ENCODE results near the gene RPS6KL1.

The RPS6KL1 gene

GRCh38 chr14:74959596-74960180 lies 36.6 kb upstream of the RPS6KL1 start:
- WGBS (ENCODE audit: insufficient coverage, insufficient read length) = no CpG with 5 or more reads among the region's 5 CpGs
- DNase-seq (ENCODE audit: low read depth, low spot score) = no peak
- Histone ChIP-seq H3K36me3 (ENCODE audit: control insufficient read depth, insufficient read depth, low read length) (no peaks in the 10 kb centered on the region), H3K4me1 (ENCODE audit: control insufficient read depth, insufficient read depth, low read length) (no peaks in the 10 kb centered on the region; the same call in 1 of the 2 replicates), H3K4me3 (ENCODE audit: low read length) (no peak overlapping the region), H3K27ac (ENCODE audit: low read length) (no peak overlapping the region), H3K27me3 (ENCODE audit: control insufficient read depth, insufficient read depth, low read length) (no peaks in the 10 kb centered on the region; the same call in 1 of the 2 replicates), H3K9me3 (ENCODE audit: control insufficient read depth, insufficient read depth, low read length) (no peaks in the 10 kb centered on the region)

- no peak overlapping the region for H3K4me3 ChIP-seq (ENCODE audit: low read length)
- H3K9me3 ChIP-seq (ENCODE audit: control insufficient read depth, insufficient read depth, low read length) = no peaks in the 10 kb centered on the region
- H3K27me3 ChIP-seq (ENCODE audit: control insufficient read depth, insufficient read depth, low read length) = no peaks in the 10 kb centered on the region; the same call in 1 of the 2 replicates
- H3K27ac ChIP-seq (ENCODE audit: low read length) = no peak overlapping the region
- H3K36me3 ChIP-seq (ENCODE audit: control insufficient read depth, insufficient read depth, low read length) = no peaks in the 10 kb centered on the region
- DNase-seq (ENCODE audit: low read depth, low spot score) = no peak
- peaks cover 2% of the 10 kb centered on the region; the same call in 1 of the 2 replicates for H3K4me1 ChIP-seq (ENCODE audit: control insufficient read depth, insufficient read depth, low read length)
- WGBS (ENCODE audit: insufficient coverage, insufficient read length) = no CpG with 5 or more reads among the region's 24 CpGs
Observed at GRCh38 chr14:74956280-74957072, 33.4 kb upstream of the RPS6KL1 start.

GRCh38 chr14:74956027-74956279 lies 32.9 kb upstream of the RPS6KL1 start:
- H3K4me3 ChIP-seq (ENCODE audit: low read length) = peak overlapping the region; percentile 35; the same call in 1 of the 2 replicates
- H3K9me3 ChIP-seq (ENCODE audit: control insufficient read depth, insufficient read depth, low read length) = no peaks in the 10 kb centered on the region

GRCh38 chr14:74955229-74956026 lies 32.4 kb upstream of the RPS6KL1 start, which contains the start of gene PGF:
PGF (minus strand) TSS chr14:74955597; CDS start chr14:74955242, 355 bp downstream.
- no peak for DNase-seq (ENCODE audit: low read depth, low spot score)
- no CpG with 5 or more reads among the region's 73 CpGs for WGBS (ENCODE audit: insufficient coverage, insufficient read length)
- Histone ChIP-seq H3K9me3 (ENCODE audit: control insufficient read depth, insufficient read depth, low read length) (no peaks in the 10 kb centered on the region), H3K27me3 (ENCODE audit: control insufficient read depth, insufficient read depth, low read length) (no peaks in the 10 kb centered on the region; the same call in 1 of the 2 replicates), H3K27ac (ENCODE audit: low read length) (no peak within 1 kb of the TSS), H3K36me3 (ENCODE audit: control insufficient read depth, insufficient read depth, low read length) (no peaks in the 10 kb centered on the region), H3K4me3 (ENCODE audit: low read length) (peak within 1 kb of the TSS; percentile 35; the same call in 1 of the 2 replicates), H3K4me1 (ENCODE audit: control insufficient read depth, insufficient read depth, low read length) (peaks cover 2% of the 10 kb centered on the region; the same call in 1 of the 2 replicates)

More at GRCh38 chr14:74956027-74956279, 32.9 kb upstream of the RPS6KL1 start:
- DNase-seq (ENCODE audit: low read depth, low spot score) = no peak
- Histone ChIP-seq H3K27me3 (ENCODE audit: control insufficient read depth, insufficient read depth, low read length) (no peaks in the 10 kb centered on the region; the same call in 1 of the 2 replicates), H3K27ac (ENCODE audit: low read length) (no peak overlapping the region), H3K4me1 (ENCODE audit: control insufficient read depth, insufficient read depth, low read length) (peaks cover 2% of the 10 kb centered on the region; the same call in 1 of the 2 replicates), H3K36me3 (ENCODE audit: control insufficient read depth, insufficient read depth, low read length) (no peaks in the 10 kb centered on the region)
- no CpG with 5 or more reads among the region's 9 CpGs for WGBS (ENCODE audit: insufficient coverage, insufficient read length)

GRCh38 chr14:74954947-74955228 lies 31.8 kb upstream of the RPS6KL1 start:
- no peaks in the 10 kb centered on the region; the same call in 1 of the 2 replicates for H3K27me3 ChIP-seq (ENCODE audit: control insufficient read depth, insufficient read depth, low read length)
- H3K4me3 ChIP-seq (ENCODE audit: low read length) = peak overlapping the region; percentile 35; the same call in 1 of the 2 replicates
- H3K36me3 ChIP-seq (ENCODE audit: control insufficient read depth, insufficient read depth, low read length) = no peaks in the 10 kb centered on the region
- peaks cover 2% of the 10 kb centered on the region; the same call in 1 of the 2 replicates for H3K4me1 ChIP-seq (ENCODE audit: control insufficient read depth, insufficient read depth, low read length)
- no CpG with 5 or more reads among the region's 3 CpGs for WGBS (ENCODE audit: insufficient coverage, insufficient read length)
- no peak overlapping the region for H3K27ac ChIP-seq (ENCODE audit: low read length)
- DNase-seq (ENCODE audit: low read depth, low spot score) = no peak
- no peaks in the 10 kb centered on the region for H3K9me3 ChIP-seq (ENCODE audit: control insufficient read depth, insufficient read depth, low read length)

GRCh38 chr14:74954232-74954946 lies 31.3 kb upstream of the RPS6KL1 start:
- H3K9me3 ChIP-seq (ENCODE audit: control insufficient read depth, insufficient read depth, low read length) = no peaks in the 10 kb centered on the region
- no peak overlapping the region for H3K4me3 ChIP-seq (ENCODE audit: low read length)
- no CpG with 5 or more reads among the region's 18 CpGs for WGBS (ENCODE audit: insufficient coverage, insufficient read length)
- no peak overlapping the region for H3K27ac ChIP-seq (ENCODE audit: low read length)
- no peak for DNase-seq (ENCODE audit: low read depth, low spot score)
- H3K4me1 ChIP-seq (ENCODE audit: control insufficient read depth, insufficient read depth, low read length) = peaks cover 2% of the 10 kb centered on the region; the same call in 1 of the 2 replicates
- H3K36me3 ChIP-seq (ENCODE audit: control insufficient read depth, insufficient read depth, low read length) = no peaks in the 10 kb centered on the region
- H3K27me3 ChIP-seq (ENCODE audit: control insufficient read depth, insufficient read depth, low read length) = no peaks in the 10 kb centered on the region; the same call in 1 of the 2 replicates

- Histone ChIP-seq H3K4me3 (ENCODE audit: low read length) (no peak overlapping the region), H3K4me1 (ENCODE audit: control insufficient read depth, insufficient read depth, low read length) (peaks cover 2% of the 10 kb centered on the region; the same call in 1 of the 2 replicates), H3K9me3 (ENCODE audit: control insufficient read depth, insufficient read depth, low read length) (no peaks in the 10 kb centered on the region), H3K27ac (ENCODE audit: low read length) (no peak overlapping the region), H3K36me3 (ENCODE audit: control insufficient read depth, insufficient read depth, low read length) (no peaks in the 10 kb centered on the region), H3K27me3 (ENCODE audit: control insufficient read depth, insufficient read depth, low read length) (no peaks in the 10 kb centered on the region; the same call in 1 of the 2 replicates)
- DNase-seq (ENCODE audit: low read depth, low spot score) = no peak
- WGBS (ENCODE audit: insufficient coverage, insufficient read length) = no CpG with 5 or more reads among the region's 5 CpGs
Observed at GRCh38 chr14:74953686-74954085, 30.6 kb upstream of the RPS6KL1 start.

- H3K9me3 ChIP-seq (ENCODE audit: control insufficient read depth, insufficient read depth, low read length) = no peaks in the 10 kb centered on the region
- H3K4me1 ChIP-seq (ENCODE audit: control insufficient read depth, insufficient read depth, low read length) = peaks cover 2% of the 10 kb centered on the region; the same call in 1 of the 2 replicates
- no peak overlapping the region for H3K4me3 ChIP-seq (ENCODE audit: low read length)
- H3K27ac ChIP-seq (ENCODE audit: low read length) = no peak overlapping the region
- H3K27me3 ChIP-seq (ENCODE audit: control insufficient read depth, insufficient read depth, low read length) = no peaks in the 10 kb centered on the region; the same call in 1 of the 2 replicates
- DNase-seq (ENCODE audit: low read depth, low spot score) = no peak
- H3K36me3 ChIP-seq (ENCODE audit: control insufficient read depth, insufficient read depth, low read length) = no peaks in the 10 kb centered on the region
- WGBS (ENCODE audit: insufficient coverage, insufficient read length) = no CpG with 5 or more reads among the region's 18 CpGs
Observed at GRCh38 chr14:74952697-74953484, 29.8 kb upstream of the RPS6KL1 start.

- no peaks in the 10 kb centered on the region for H3K9me3 ChIP-seq (ENCODE audit: control insufficient read depth, insufficient read depth, low read length)
- no peak overlapping the region for H3K27ac ChIP-seq (ENCODE audit: low read length)
- WGBS (ENCODE audit: insufficient coverage, insufficient read length) = no CpG with 5 or more reads among the region's 6 CpGs
- no peaks in the 10 kb centered on the region for H3K36me3 ChIP-seq (ENCODE audit: control insufficient read depth, insufficient read depth, low read length)
- no peak overlapping the region for H3K4me3 ChIP-seq (ENCODE audit: low read length)
- no peaks in the 10 kb centered on the region; the same call in 1 of the 2 replicates for H3K27me3 ChIP-seq (ENCODE audit: control insufficient read depth, insufficient read depth, low read length)
- H3K4me1 ChIP-seq (ENCODE audit: control insufficient read depth, insufficient read depth, low read length) = peaks cover 2% of the 10 kb centered on the region; the same call in 1 of the 2 replicates
- no peak for DNase-seq (ENCODE audit: low read depth, low spot score)
Observed at GRCh38 chr14:74952180-74952665, 29.2 kb upstream of the RPS6KL1 start.

All from iPS DF 6.9 (cell line).